Endodermal cell (in vitro differentiated cells): ENCODE data around the gene CRYGB. TPM values are rescaled to one million over a fixed set of nuclear protein-coding genes. Genes with fewer than 3 reads are reported as not detected.

Experiments used
- DNase-seq: peaks from one replicate; pipeline ENCODE4 v3.0.0-alpha.2; 2017
- H3K27ac ChIP-seq: 2 replicates; pipeline ENCODE4 v1.5.1; 2013; ENCODE audit warnings: mild to moderate bottlenecking, low read depth, low read length, moderate library complexity
- H3K27me3 ChIP-seq: 2 replicates; pipeline ENCODE4 v1.6.1; 2013; ENCODE audit warnings: mild to moderate bottlenecking, low read length, moderate library complexity; ENCODE audit not compliant: insufficient read depth, control insufficient read depth, poor library complexity, severe bottlenecking
- H3K36me3 ChIP-seq: 2 replicates; pipeline ENCODE4 v1.7.0; 2013; ENCODE audit warnings: mild to moderate bottlenecking, low read length, moderate library complexity; ENCODE audit not compliant: control insufficient read depth, insufficient read depth
- H3K4me1 ChIP-seq: one replicate; pipeline ENCODE4 v1.7.0; 2013; ENCODE audit warnings: low read length; ENCODE audit not compliant: control insufficient read depth, insufficient read depth
- H3K4me3 ChIP-seq: 2 replicates; pipeline ENCODE4 v1.5.1; 2013; ENCODE audit warnings: mild to moderate bottlenecking, low read length, moderate library complexity
- H3K9ac ChIP-seq: 2 replicates; pipeline ENCODE4 v1.6.1; 2013; ENCODE audit warnings: mild to moderate bottlenecking, low read length, moderate library complexity; ENCODE audit not compliant: poor library complexity, severe bottlenecking; ENCODE audit errors: extremely low read depth
- H3K9me3 ChIP-seq: 2 replicates; pipeline ENCODE4 v1.6.1; 2013; ENCODE audit warnings: mild to moderate bottlenecking, low read length, moderate library complexity; ENCODE audit not compliant: control insufficient read depth
- H3K27ac Mint-ChIP-seq: 2 replicates; pipeline ENCODE4 v1.8.0; 2020; ENCODE audit warnings: mixed read lengths
- H3K27me3 Mint-ChIP-seq: 2 replicates; pipeline ENCODE4 v1.8.0; 2021; ENCODE audit warnings: mild to moderate bottlenecking, mixed read lengths; ENCODE audit not compliant: insufficient read depth
- H3K36me3 Mint-ChIP-seq: 2 replicates; pipeline ENCODE4 v1.8.0; 2020; ENCODE audit warnings: low read depth, mixed read lengths
- H3K4me1 Mint-ChIP-seq: 2 replicates; pipeline ENCODE4 v1.8.0; 2020; ENCODE audit warnings: mixed read lengths
- H3K4me3 Mint-ChIP-seq: 2 replicates; pipeline ENCODE4 v1.8.0; 2020; ENCODE audit warnings: mild to moderate bottlenecking, moderate library complexity, mixed read lengths
- H3K9me3 Mint-ChIP-seq: 2 replicates; pipeline ENCODE4 v1.8.0; 2020; ENCODE audit warnings: mild to moderate bottlenecking, mixed read lengths
- CTCF ChIP-seq: fragments of 200-600 bp; sonication (generic); conservative IDR thresholded peaks from 2 replicates; pipeline ENCODE4 v1.5.0; 2021; ENCODE audit warnings: antibody characterized with exemption, mild to moderate bottlenecking
- WGBS, 2 experiments: methylation state at CpG; one replicate each; pipeline versions ENCODE4 v1.1.5 to v1.1.7; 2013; ENCODE audit warnings: missing lambda C conversion rate in 2 of 2, mixed read lengths in 1 of 2; ENCODE audit not compliant: insufficient coverage in 1 of 2, insufficient read length in 1 of 2; 5-methylcytosine and 5-hydroxymethylcytosine counted together
- total RNA-seq, 2 donors: library from RNA; stranded (reverse); fragmentation: NEBNext Ultra II Directional in 1 of 2; extraction: Animal tissue kit (Norgen Biotek cat#: 25700) in 1 of 2; gene quantifications; 2 replicates in 1 of 2; 3 replicates in 1 of 2; pipeline ENCODE4 v1.2.1, GENCODE V29; 2021

Gene CRYGB
- total RNA-seq, 2 donors from 2014 or later, result 0.46 TPM; not detected in 1

DNA sequence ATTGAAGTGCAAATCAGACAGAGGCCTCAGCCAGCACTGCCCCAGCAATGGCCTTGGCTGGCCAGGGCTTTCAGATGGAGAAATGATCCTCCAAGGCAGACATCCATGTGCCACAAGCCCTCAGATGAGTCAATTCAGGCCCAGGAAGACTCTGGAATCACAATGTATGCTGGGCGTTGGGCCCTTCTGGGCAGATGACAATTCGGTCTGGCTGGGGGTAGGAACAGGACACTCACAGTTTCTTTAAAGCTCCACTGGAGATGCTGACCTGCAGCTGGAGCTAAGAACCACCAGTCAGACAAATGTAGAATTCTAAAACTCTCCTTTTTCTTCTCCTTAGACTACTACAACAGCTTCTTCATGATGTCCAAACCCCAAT, 9.3 kb downstream of the CRYGB start:
- WGBS, 2 experiments, result 87 to 100% methylated on average over 2 of the region's 2 CpGs
- H3K4me1 Mint-ChIP-seq, result peaks cover 8% of the 10 kb centered on the region
- no peak overlapping the region for H3K27ac Mint-ChIP-seq
- H3K9me3 ChIP-seq, result peaks cover 50% of the 10 kb centered on the region
- H3K27me3 Mint-ChIP-seq, result no peaks in the 10 kb centered on the region
- peaks cover 44% of the 10 kb centered on the region for H3K9me3 Mint-ChIP-seq
- H3K4me3 ChIP-seq, result no peak overlapping the region
- TF ChIP-seq CTCF, result no peak
- H3K9ac ChIP-seq, result no peak overlapping the region
- no peak for DNase-seq
- no peaks in the 10 kb centered on the region for H3K27me3 ChIP-seq
- no peaks in the 10 kb centered on the region for H3K36me3 ChIP-seq
- H3K36me3 Mint-ChIP-seq, result peaks cover 8% of the 10 kb centered on the region
- H3K27ac ChIP-seq, result no peak overlapping the region
- H3K4me1 ChIP-seq, result no peaks in the 10 kb centered on the region
- no peak overlapping the region for H3K4me3 Mint-ChIP-seq

DNA sequence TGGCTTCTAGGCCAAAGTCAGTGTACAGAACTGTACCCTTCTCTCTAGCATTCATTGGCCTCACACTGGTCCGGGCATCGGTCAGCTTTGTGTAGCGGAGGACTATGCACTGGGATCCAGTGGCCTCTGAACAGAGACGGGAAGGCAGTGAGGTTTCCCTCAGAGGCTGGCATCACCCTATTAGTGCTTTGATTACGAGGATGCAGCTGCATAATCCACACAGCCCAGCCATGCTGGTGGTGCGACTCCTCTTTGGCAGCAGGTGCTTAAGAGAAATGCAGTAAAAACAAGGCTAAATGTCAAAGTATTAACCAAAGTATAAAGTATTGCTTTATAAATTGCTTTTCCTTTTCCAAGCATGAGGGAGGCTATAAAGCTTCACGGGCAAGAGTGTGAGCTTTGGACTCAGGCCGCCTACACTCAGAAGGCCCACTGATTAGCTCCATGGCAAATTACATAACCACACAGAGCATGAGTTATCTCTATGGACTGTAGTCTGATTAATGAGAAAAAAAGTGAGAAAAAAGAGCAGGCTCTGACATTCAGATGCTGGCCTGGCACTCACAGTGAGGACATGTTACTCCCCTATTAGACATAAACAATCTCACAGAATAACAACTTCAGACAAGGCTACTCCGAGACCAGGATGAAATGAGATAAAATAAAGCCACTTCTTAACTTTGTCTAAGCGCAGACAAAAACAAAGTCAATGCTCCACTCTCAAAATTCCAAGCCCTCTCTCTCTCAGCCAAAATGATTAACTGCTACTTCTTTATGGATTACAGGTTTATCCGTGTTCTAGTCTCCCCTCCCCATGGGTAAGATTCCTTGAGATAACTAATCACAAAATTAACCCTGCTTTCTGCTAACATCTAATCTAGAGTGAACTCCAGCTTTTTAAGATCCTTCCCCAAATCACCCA, 9.9 kb downstream of the CRYGB start:
- H3K27me3 Mint-ChIP-seq, result no peaks in the 10 kb centered on the region
- H3K27ac ChIP-seq, result no peak overlapping the region
- H3K9ac ChIP-seq, result no peak overlapping the region
- peaks cover 40% of the 10 kb centered on the region for H3K9me3 Mint-ChIP-seq
- H3K36me3 Mint-ChIP-seq, result peaks cover 8% of the 10 kb centered on the region
- H3K9me3 ChIP-seq, result peaks cover 45% of the 10 kb centered on the region
- no peaks in the 10 kb centered on the region for H3K4me1 ChIP-seq
- TF ChIP-seq CTCF, result no peak
- no peak overlapping the region for H3K27ac Mint-ChIP-seq
- no peak overlapping the region for H3K4me3 Mint-ChIP-seq
- H3K4me1 Mint-ChIP-seq, result peaks cover 9% of the 10 kb centered on the region
- no peaks in the 10 kb centered on the region for H3K36me3 ChIP-seq
- no peak overlapping the region for H3K4me3 ChIP-seq
- 94% methylated on average over 7 to 11 of the region's 11 CpGs for WGBS, 2 experiments
- DNase-seq, result no peak
- H3K27me3 ChIP-seq, result no peaks in the 10 kb centered on the region

- Histone ChIP-seq H3K9ac (no peak overlapping the region), H3K27ac (no peak overlapping the region), H3K4me3 (no peak overlapping the region), H3K4me1 (no peaks in the 10 kb centered on the region), H3K9me3 (peaks cover 35% of the 10 kb centered on the region), H3K36me3 (no peaks in the 10 kb centered on the region), H3K27me3 (no peaks in the 10 kb centered on the region)
- WGBS, 2 experiments, result 62 to 65% methylated on average over 6 to 7 of the region's 8 CpGs
- no peak for DNase-seq
- no peak overlapping the region for H3K27ac Mint-ChIP-seq
- H3K4me3 Mint-ChIP-seq, result no peak overlapping the region
- H3K4me1 Mint-ChIP-seq, result peaks cover 15% of the 10 kb centered on the region
- H3K36me3 Mint-ChIP-seq, result peaks cover 8% of the 10 kb centered on the region
- H3K27me3 Mint-ChIP-seq, result no peaks in the 10 kb centered on the region
- no peak for TF ChIP-seq CTCF
- peaks cover 31% of the 10 kb centered on the region for H3K9me3 Mint-ChIP-seq
Measured at GRCh38 chr2:208134928-208135586, 10.9 kb downstream of the CRYGB start.
